GM08714 (cell line): ENCODE results near the gene ARID1B.

ENCODE experiments used
- H3K4me3 ChIP-seq: fragments of 200-500 bp; sonication (Bioruptor generic); 2 replicates; pipeline ENCODE4 v1.5.1; 2014; ENCODE audit warnings: mild to moderate bottlenecking, low read length, inconsistent platforms
- ZNF274 ChIP-seq: IDR thresholded peaks from 2 replicates; pipeline ENCODE4 v1.6.1; 2012; ENCODE audit warnings: mild to moderate bottlenecking, low read depth, low read length

ARID1B gene

GRCh38 chr6:157169656-157170055 lies 392.5 kb downstream of the ARID1B start:
- no peak for TF ChIP-seq ZNF274
- H3K4me3 ChIP-seq = no peak overlapping the region

- TF ChIP-seq ZNF274 = no peak
- H3K4me3 ChIP-seq = no peak overlapping the region
These were observed 393.4 kb downstream of the ARID1B start for GRCh38 chr6:157170535-157170934.

- H3K4me3 ChIP-seq = no peak overlapping the region
- no peak for TF ChIP-seq ZNF274
These were observed 394.6 kb downstream of the ARID1B start for GRCh38 chr6:157171801-157172200.

GRCh38 chr6:157172231-157172701 lies 395.1 kb downstream of the ARID1B start:
- no peak overlapping the region for H3K4me3 ChIP-seq
- TF ChIP-seq ZNF274 = no peak

- H3K4me3 ChIP-seq = no peak overlapping the region
- TF ChIP-seq ZNF274 = no peak
These were observed 395.8 kb downstream of the ARID1B start for GRCh38 chr6:157172830-157173536.

- H3K4me3 ChIP-seq = no peak overlapping the region
- no peak for TF ChIP-seq ZNF274
These were observed 396.6 kb downstream of the ARID1B start for GRCh38 chr6:157173776-157174175.

DNA sequence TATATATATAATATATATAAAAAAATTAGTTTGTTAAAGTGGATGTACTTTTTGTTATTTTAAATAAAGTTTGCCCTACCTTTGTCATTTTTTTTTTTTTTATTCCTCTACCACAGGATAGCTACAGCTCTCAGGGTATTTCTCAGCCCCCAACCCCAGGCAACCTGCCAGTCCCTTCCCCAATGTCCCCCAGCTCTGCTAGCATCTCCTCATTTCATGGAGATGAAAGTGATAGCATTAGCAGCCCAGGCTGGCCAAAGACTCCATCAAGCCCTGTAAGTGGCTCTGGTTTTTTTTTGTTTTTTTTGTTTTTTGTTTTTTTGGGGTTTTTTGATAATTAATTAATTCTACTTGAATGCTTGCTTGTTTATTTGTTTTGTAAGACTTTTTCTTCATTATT lies 397.6 kb downstream of the ARID1B start:
- no peak overlapping the region for H3K4me3 ChIP-seq
- TF ChIP-seq ZNF274 = no peak

DNA sequence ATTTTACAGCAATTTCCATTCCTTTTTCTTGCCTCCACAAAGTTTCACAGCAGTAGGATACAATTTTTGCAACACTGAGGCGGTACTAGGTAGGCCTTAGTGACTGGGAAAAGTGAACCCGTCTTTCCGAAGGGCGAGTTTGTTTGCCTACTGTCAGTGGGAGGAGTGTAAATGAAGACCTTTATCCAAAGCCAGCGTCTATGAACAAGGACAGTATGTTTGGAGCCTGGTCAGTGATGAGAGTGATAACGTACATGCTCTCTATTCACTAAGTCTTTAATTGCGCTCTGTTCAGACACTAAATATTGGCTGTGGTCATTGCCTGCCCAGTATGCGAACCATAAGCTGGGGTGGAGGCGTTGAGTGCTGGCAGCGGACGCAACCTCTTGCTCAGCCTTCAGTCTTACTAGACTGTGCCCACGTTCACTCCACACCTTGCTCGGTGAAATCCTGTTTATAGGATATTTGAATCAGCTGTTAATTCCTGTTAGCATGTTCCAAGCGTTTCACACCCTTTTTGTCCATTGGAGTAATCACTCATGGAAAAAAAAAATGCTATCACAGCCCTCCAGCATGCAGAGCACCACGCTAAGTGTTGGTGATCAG lies 400.7 kb downstream of the ARID1B start:
- TF ChIP-seq ZNF274 = no peak

DNA sequence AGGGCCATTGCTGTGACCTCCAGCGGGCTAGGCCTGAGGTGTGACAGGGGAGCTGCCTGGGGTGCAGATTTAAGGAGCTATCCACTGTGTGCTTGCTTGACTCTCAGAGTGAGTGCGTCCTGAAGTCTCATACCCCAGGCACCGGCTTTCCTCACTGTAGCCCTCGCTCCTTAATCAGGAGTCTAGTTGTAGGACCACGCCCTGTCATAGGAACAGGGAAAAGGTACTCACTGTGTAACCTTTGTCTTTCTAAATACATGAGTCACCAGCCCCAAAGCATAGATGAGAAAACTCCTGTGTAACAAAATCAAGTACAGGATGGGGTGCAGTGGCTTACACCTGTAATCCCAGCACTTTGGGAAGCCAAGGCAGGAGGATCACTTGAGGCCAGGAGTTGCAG lies 404.5 kb downstream of the ARID1B start:
- no peak overlapping the region for H3K4me3 ChIP-seq
- TF ChIP-seq ZNF274 = no peak

More for the DNA sequence above, 400.7 kb downstream of the ARID1B start:
- H3K4me3 ChIP-seq = no peak overlapping the region

DNA sequence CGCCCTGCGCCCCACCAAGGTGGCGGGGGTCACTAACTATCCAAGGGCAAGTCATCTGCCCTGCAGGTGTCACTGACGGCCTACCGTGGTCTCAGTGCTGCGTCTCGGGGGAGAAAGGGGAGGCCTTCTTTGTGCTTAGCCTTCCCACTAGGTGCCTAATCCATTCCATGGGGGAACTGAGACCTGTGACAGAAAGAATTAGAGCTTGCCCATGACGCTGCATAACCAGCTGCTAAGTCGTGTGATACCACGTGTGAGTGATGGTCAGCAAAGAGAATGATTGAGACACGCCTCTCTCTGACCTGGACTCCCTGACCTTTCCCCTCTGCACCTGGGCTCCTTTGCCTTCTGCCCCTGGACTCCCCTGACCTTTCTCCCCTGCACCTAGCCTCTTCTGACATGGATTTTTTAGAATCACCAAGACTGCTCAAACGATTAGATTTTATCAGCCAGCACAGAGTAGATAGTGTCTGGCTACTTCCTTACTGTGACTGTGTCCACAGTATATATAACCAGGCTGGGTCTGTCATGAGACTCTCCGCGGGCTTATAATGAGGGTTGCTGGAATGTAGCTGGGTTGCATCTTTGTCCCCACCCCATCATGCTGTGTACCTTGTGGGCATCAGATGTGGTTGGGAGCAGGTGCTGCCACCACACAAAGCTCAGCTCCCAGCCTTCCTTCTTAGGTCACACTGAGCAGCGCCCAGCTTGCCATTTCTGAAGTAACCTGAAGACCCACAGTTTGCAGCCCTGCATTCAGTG lies 405.5 kb downstream of the ARID1B start:
- H3K4me3 ChIP-seq = no peak overlapping the region
- TF ChIP-seq ZNF274 = no peak

- TF ChIP-seq ZNF274 = no peak
- H3K4me3 ChIP-seq = no peak overlapping the region
These were observed 407.2 kb downstream of the ARID1B start for GRCh38 chr6:157184202-157185015.

DNA sequence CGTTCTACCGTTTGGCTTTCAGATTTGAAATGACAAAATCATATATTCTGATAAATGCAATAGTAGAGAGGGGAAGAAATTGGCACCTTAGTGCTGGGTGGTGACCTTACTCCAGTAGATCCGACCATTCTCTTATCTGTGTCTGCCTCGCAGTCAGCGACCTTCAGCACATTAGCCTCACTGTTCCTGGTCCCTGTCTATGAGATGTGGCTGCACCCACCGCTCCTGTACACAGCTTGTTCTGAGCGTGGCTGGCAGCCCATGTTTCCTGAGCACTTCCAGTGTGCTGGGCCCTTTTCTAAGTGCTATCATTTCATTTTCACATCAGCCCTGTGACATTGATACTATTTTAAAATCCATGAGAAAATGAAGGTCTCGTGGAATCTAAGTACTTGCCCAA lies 408.0 kb downstream of the ARID1B start:
- no peak for TF ChIP-seq ZNF274
- H3K4me3 ChIP-seq = no peak overlapping the region

DNA sequence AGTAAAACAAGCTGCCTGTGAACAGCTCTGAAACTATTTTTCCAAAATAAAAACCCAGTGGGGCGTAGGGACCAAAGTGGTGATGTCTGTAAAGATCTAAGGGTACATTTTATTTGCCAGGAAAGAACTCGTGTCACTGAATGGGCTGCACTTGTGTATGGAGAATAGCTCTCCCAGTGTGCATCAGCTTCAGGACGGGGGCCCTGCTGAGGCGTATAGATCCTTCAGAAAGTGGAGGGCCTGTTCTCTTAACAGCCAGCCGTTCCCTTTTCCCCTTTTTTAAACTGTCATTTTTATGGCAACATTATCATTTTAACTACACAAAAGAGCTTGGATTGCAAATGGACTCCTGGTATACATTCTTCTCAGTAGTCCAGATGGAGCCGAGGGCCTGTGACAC lies 408.8 kb downstream of the ARID1B start:
- TF ChIP-seq ZNF274 = no peak
- H3K4me3 ChIP-seq = no peak overlapping the region

DNA sequence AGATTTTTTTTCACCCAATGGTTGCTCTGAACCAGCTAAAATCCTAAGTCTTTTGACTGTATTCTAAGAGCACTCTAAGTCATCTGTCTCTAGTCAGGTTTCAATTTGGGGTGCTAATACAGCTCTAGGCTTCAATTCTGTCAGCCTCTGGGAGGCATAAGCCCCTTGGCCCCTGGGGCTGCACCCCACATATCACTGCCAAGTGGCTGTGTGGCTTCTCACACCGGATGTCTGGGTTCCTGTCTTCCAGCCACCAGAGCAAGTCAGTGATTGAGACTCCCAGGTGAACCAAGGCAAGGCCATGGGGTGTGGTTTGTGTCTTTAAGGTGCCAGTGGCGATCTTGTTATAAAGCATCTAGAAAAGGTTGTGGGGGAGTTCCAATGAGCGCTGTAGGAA lies 409.6 kb downstream of the ARID1B start:
- no peak for TF ChIP-seq ZNF274
- H3K4me3 ChIP-seq = no peak overlapping the region
